GM12872 (cell line): ENCODE data around the gene TFEB.

Experiments
- CTCF ChIP-seq: IDR thresholded peaks from 3 replicates; pipeline ENCODE4 v1.5.1; 2011; ENCODE audit warnings: low read depth, mild to moderate bottlenecking, low read length, moderate library complexity; ENCODE audit not compliant: insufficient read depth

TFEB gene

GRCh38 chr6:41705311-41705995, 30.0 kb downstream of the TFEB start:
- TF ChIP-seq CTCF: no peak

GRCh38 chr6:41704656-41705310, 30.6 kb downstream of the TFEB start:
- no peak; the same call in 2 of the 3 replicates for TF ChIP-seq CTCF

- TF ChIP-seq CTCF: no peak
Observed at GRCh38 chr6:41704028-41704427, 31.4 kb downstream of the TFEB start.

GRCh38 chr6:41702771-41703494, 32.5 kb downstream of the TFEB start:
- no peak for TF ChIP-seq CTCF

- TF ChIP-seq CTCF: no peak
Observed at GRCh38 chr6:41702089-41702745, 33.2 kb downstream of the TFEB start.

GRCh38 chr6:41700463-41701347, 34.7 kb downstream of the TFEB start:
- no peak for TF ChIP-seq CTCF
